ENCODE results near the gene PPP2R2C.

The PPP2R2C gene

DNA sequence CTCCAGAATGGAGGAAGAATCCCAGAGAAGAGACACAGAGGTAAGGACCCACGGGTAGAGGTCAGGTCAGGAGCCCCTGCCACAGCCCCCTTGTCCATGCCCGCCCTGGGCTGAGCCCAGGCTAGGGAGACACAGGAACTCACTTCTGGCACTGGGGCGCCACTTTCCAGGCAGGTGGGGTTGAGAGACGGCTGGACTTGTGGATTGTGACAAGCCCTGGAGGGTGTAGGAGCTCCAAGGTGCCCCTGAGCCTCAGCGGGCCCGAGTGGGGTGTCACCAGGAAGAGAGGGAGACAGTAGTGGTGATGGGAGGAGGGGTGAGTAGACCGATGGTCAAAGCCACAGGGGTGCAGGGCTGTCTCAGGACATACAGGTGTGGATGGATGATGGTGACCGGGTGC is 143.9 kb downstream of the PPP2R2C start:
- H3K4me3 ChIP-seq (ENCODE audit: insufficient read depth in 1 of 2, low read depth in 1 of 2, low read length in 2 of 2), result no peak overlapping the region
- H4K91ac ChIP-seq (ENCODE audit: low read length), result no peak overlapping the region
- no peak overlapping the region for H3K14ac ChIP-seq (ENCODE audit: low read length in 2 of 2)
- H2BK12ac ChIP-seq (ENCODE audit: low read length in 2 of 2), result no peak overlapping the region
- H2BK5ac ChIP-seq (ENCODE audit: low read depth, low read length, poor library complexity, severe bottlenecking), result no peak overlapping the region
- H2BK15ac ChIP-seq (ENCODE audit: low read depth, poor library complexity, severe bottlenecking), result no peak overlapping the region
- no peak overlapping the region for H2AFZ ChIP-seq (ENCODE audit: low read depth, low read length)
- no peak overlapping the region for H3K18ac ChIP-seq (ENCODE audit: low read depth in 1 of 2, low read length in 2 of 2)
- no peak overlapping the region for H3K23ac ChIP-seq (ENCODE audit: low read length in 2 of 2)
- peaks cover 19% of the 10 kb centered on the region for H3K4me1 ChIP-seq (ENCODE audit: control insufficient read depth, insufficient read depth, low read depth, low read length)
- no peaks in the 10 kb centered on the region for H3K9me3 ChIP-seq (ENCODE audit: control insufficient read depth, low read length)
- H3K4me2 ChIP-seq (ENCODE audit: low read length, poor library complexity, severe bottlenecking), result no peak overlapping the region
- no peak overlapping the region for H3K9ac ChIP-seq (ENCODE audit: low read length)
- H3K36me3 ChIP-seq (ENCODE audit: control insufficient read depth in 1 of 2, insufficient read depth in 2 of 2, low read depth in 1 of 2, low read length in 2 of 2), result peaks cover 0 to 4% of the 10 kb centered on the region in 2 experiments
- WGBS, result 85% methylated on average over 8 of the region's 8 CpGs
- peaks cover 33 to 76% of the 10 kb centered on the region in 2 experiments for H3K27me3 ChIP-seq (ENCODE audit: control insufficient read depth in 1 of 2, insufficient read depth in 1 of 2, low read length in 2 of 2)
- no peak overlapping the region for H2BK120ac ChIP-seq (ENCODE audit: low read depth, low read length)
- no peak overlapping the region for H3K4ac ChIP-seq (ENCODE audit: low read depth in 1 of 2, low read length in 2 of 2)
- H2AK5ac ChIP-seq (ENCODE audit: low read length, severe bottlenecking), result no peak overlapping the region
- H3K27ac ChIP-seq (ENCODE audit: low read length, poor library complexity, severe bottlenecking), result no peak overlapping the region
- no peak for DNase-seq
- H4K8ac ChIP-seq (ENCODE audit: low read length), result no peak overlapping the region
- no peaks in the 10 kb centered on the region for H3K79me1 ChIP-seq (replicated peaks; ENCODE audit: low read length, poor library complexity, severe bottlenecking)

DNA sequence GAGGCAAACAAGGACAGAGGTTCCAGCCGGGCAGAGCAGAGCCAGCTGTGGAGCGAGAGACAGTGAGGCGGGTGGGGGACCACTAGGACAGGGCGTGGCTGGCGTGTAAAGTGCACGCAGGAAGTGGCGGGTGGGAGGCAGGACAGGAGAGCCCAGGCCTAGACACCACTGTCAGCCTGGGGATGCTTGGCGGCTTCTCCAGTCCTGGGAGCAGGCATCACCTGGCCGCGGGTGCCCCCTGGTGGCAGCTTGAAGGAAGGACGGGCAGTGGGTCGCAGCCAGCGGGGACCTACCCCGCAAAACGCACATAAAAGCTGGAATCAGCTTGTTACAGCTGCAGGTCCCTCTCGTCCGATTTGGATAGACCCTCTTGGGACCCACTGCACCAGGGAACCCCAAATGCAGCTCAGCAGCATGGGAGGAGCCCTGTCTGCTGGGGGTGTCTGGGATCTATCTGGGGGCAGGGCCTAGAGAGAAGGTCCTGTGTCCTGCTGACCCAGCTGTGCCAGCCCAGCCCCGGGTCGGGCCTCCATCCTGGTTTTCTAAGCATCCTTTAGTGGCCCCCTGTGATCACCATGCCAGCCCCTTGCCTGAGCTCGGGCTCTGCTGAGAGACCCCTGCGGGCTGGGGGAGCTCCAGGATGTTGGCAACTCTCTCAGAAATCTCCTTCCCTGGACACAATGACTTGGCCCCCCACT is 145.0 kb downstream of the PPP2R2C start:
- Histone ChIP-seq H4K8ac (ENCODE audit: low read length) (no peak overlapping the region), H2BK15ac (ENCODE audit: low read depth, poor library complexity, severe bottlenecking) (no peak overlapping the region), H2BK12ac (ENCODE audit: low read length in 2 of 2) (no peak overlapping the region), H3K9me3 (ENCODE audit: control insufficient read depth, low read length) (no peaks in the 10 kb centered on the region), H2BK5ac (ENCODE audit: low read depth, low read length, poor library complexity, severe bottlenecking) (no peak overlapping the region), H3K27ac (ENCODE audit: low read length, poor library complexity, severe bottlenecking) (no peak overlapping the region), H3K4me2 (ENCODE audit: low read length, poor library complexity, severe bottlenecking) (no peak overlapping the region), H3K18ac (ENCODE audit: low read depth in 1 of 2, low read length in 2 of 2) (no peak overlapping the region), H3K79me1 (replicated peaks; ENCODE audit: low read length, poor library complexity, severe bottlenecking) (no peaks in the 10 kb centered on the region), H3K27me3 (ENCODE audit: control insufficient read depth in 1 of 2, insufficient read depth in 1 of 2, low read length in 2 of 2) (peaks cover 30 to 75% of the 10 kb centered on the region in 2 experiments), H3K23ac (ENCODE audit: low read length in 2 of 2) (no peak overlapping the region), H2AK5ac (ENCODE audit: low read length, severe bottlenecking) (no peak overlapping the region), H3K36me3 (ENCODE audit: control insufficient read depth in 1 of 2, insufficient read depth in 2 of 2, low read depth in 1 of 2, low read length in 2 of 2) (peaks cover 0 to 4% of the 10 kb centered on the region in 2 experiments), H3K9ac (ENCODE audit: low read length) (no peak overlapping the region), H3K14ac (ENCODE audit: low read length in 2 of 2) (no peak overlapping the region), H4K91ac (ENCODE audit: low read length) (no peak overlapping the region), H3K4me1 (ENCODE audit: control insufficient read depth, insufficient read depth, low read depth, low read length) (peaks cover 27% of the 10 kb centered on the region), H2AFZ (ENCODE audit: low read depth, low read length) (no peak overlapping the region), H2BK120ac (ENCODE audit: low read depth, low read length) (no peak overlapping the region), H3K4ac (ENCODE audit: low read depth in 1 of 2, low read length in 2 of 2) (no peak overlapping the region), H3K4me3 (ENCODE audit: insufficient read depth in 1 of 2, low read depth in 1 of 2, low read length in 2 of 2) (no peak overlapping the region)
- WGBS, result 14% methylated on average over 21 of the region's 21 CpGs
- peak; percentile 61 for DNase-seq

DNA sequence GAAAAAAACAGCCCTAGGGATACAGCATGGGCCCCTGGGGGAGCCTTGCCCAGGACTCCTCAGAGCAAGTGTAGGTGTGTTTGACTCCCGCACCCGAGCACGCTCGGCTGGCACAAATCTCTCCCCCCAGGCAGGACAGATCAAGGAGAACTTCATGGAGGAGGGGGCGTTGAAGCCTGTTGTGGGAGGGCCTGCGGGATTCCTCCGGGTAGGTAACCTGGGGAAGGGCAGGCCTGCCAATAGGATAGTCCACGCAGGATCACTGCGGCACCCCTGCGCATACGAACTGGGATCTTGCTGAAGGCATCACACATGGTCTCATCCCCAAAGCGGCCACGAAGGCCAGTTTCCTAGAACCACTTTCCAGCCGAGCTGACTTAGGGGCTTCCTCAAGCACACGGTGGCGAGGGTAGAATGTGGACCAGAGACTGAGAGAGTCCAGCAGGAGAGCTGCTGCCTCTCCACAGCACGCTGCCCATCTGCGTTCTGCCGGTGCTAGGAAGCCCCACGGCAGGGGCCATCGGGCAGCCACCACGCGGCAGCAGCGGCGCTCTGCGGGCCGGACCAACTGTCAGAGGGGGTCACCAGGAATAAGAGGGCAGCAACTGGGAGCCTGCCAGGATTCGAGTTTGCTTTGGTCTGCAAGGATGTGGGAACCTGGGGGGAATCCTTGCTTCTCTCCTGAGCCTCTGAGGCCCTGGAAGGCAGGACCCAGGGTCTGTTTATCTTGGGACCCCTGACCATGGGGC is 145.9 kb downstream of the PPP2R2C start:
- Histone ChIP-seq H2AK5ac (ENCODE audit: low read length, severe bottlenecking) (no peak overlapping the region), H2BK15ac (ENCODE audit: low read depth, poor library complexity, severe bottlenecking) (no peak overlapping the region), H2BK120ac (ENCODE audit: low read depth, low read length) (no peak overlapping the region), H3K4ac (ENCODE audit: low read depth in 1 of 2, low read length in 2 of 2) (no peak overlapping the region), H3K4me2 (ENCODE audit: low read length, poor library complexity, severe bottlenecking) (no peak overlapping the region), H3K27ac (ENCODE audit: low read length, poor library complexity, severe bottlenecking) (no peak overlapping the region), H2AFZ (ENCODE audit: low read depth, low read length) (no peak overlapping the region), H3K9me3 (ENCODE audit: control insufficient read depth, low read length) (no peaks in the 10 kb centered on the region), H3K4me1 (ENCODE audit: control insufficient read depth, insufficient read depth, low read depth, low read length) (peaks cover 30% of the 10 kb centered on the region), H4K8ac (ENCODE audit: low read length) (no peak overlapping the region), H3K79me1 (replicated peaks; ENCODE audit: low read length, poor library complexity, severe bottlenecking) (no peaks in the 10 kb centered on the region), H3K14ac (ENCODE audit: low read length in 2 of 2) (peak overlapping the region in 1 of 2 experiments; percentile 24), H3K23ac (ENCODE audit: low read length in 2 of 2) (no peak overlapping the region), H2BK5ac (ENCODE audit: low read depth, low read length, poor library complexity, severe bottlenecking) (no peak overlapping the region), H3K27me3 (ENCODE audit: control insufficient read depth in 1 of 2, insufficient read depth in 1 of 2, low read length in 2 of 2) (peaks cover 29 to 80% of the 10 kb centered on the region in 2 experiments), H3K4me3 (ENCODE audit: insufficient read depth in 1 of 2, low read depth in 1 of 2, low read length in 2 of 2) (no peak overlapping the region), H3K9ac (ENCODE audit: low read length) (no peak overlapping the region), H4K91ac (ENCODE audit: low read length) (no peak overlapping the region), H3K36me3 (ENCODE audit: control insufficient read depth in 1 of 2, insufficient read depth in 2 of 2, low read depth in 1 of 2, low read length in 2 of 2) (peaks cover 0 to 4% of the 10 kb centered on the region in 2 experiments), H3K18ac (ENCODE audit: low read depth in 1 of 2, low read length in 2 of 2) (no peak overlapping the region), H2BK12ac (ENCODE audit: low read length in 2 of 2) (no peak overlapping the region)
- 91% methylated on average over 28 of the region's 28 CpGs for WGBS
- DNase-seq, result no peak

DNA sequence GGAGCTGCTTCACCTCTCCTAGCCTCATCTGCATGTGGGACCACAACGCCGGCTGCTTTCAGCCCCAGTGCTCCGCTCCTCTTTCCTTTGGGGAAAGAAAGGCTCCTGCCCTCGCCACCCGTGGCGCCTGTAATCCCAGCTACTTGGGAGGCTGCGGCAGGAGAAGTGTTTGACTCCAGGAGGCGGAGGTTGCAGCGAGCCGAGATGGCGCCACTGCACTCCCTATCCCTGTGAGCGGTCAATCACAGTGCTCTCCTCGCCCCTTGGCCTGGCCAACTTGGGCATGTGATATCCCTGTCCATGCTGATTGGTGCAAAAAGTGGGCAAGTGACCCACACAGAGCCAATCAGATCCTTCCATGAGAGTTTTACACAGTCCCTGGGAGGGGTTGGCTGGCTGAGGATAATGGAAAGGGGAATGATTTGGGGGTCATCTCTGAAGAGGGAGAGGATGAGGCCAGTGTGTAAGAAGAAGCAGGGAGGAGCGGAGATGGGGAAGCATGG is 146.6 kb downstream of the PPP2R2C start:
- Histone ChIP-seq H2AK5ac (ENCODE audit: low read length, severe bottlenecking) (no peak overlapping the region), H3K36me3 (ENCODE audit: control insufficient read depth in 1 of 2, insufficient read depth in 2 of 2, low read depth in 1 of 2, low read length in 2 of 2) (peaks cover 0 to 4% of the 10 kb centered on the region in 2 experiments), H3K23ac (ENCODE audit: low read length in 2 of 2) (no peak overlapping the region), H3K4me1 (ENCODE audit: control insufficient read depth, insufficient read depth, low read depth, low read length) (peaks cover 30% of the 10 kb centered on the region), H4K91ac (ENCODE audit: low read length) (no peak overlapping the region), H3K4me3 (ENCODE audit: insufficient read depth in 1 of 2, low read depth in 1 of 2, low read length in 2 of 2) (no peak overlapping the region), H3K4me2 (ENCODE audit: low read length, poor library complexity, severe bottlenecking) (no peak overlapping the region), H2BK15ac (ENCODE audit: low read depth, poor library complexity, severe bottlenecking) (no peak overlapping the region), H3K9me3 (ENCODE audit: control insufficient read depth, low read length) (no peaks in the 10 kb centered on the region), H3K18ac (ENCODE audit: low read depth in 1 of 2, low read length in 2 of 2) (no peak overlapping the region), H3K27me3 (ENCODE audit: control insufficient read depth in 1 of 2, insufficient read depth in 1 of 2, low read length in 2 of 2) (peaks cover 29 to 86% of the 10 kb centered on the region in 2 experiments), H3K27ac (ENCODE audit: low read length, poor library complexity, severe bottlenecking) (no peak overlapping the region), H3K79me1 (replicated peaks; ENCODE audit: low read length, poor library complexity, severe bottlenecking) (no peaks in the 10 kb centered on the region), H2BK5ac (ENCODE audit: low read depth, low read length, poor library complexity, severe bottlenecking) (no peak overlapping the region), H2BK120ac (ENCODE audit: low read depth, low read length) (no peak overlapping the region), H2BK12ac (ENCODE audit: low read length in 2 of 2) (no peak overlapping the region), H2AFZ (ENCODE audit: low read depth, low read length) (no peak overlapping the region), H3K4ac (ENCODE audit: low read depth in 1 of 2, low read length in 2 of 2) (no peak overlapping the region), H3K14ac (ENCODE audit: low read length in 2 of 2) (no peak overlapping the region), H3K9ac (ENCODE audit: low read length) (no peak overlapping the region), H4K8ac (ENCODE audit: low read length) (no peak overlapping the region)
- no peak for DNase-seq
- WGBS, result 85% methylated on average over 14 of the region's 14 CpGs
